Hematopoietic multipotent progenitor cell treated with erythropoietin and hydrocortisone succinate and interleukin-3 and kit ligand, for 15 days (in vitro differentiated cells): ENCODE measurements around the gene KCTD3.

ENCODE experiments used
- DNase-seq: peaks from one replicate; pipeline ENCODE4 v3.0.0-alpha.2; 2015; ENCODE audit warnings: low spot score

The KCTD3 gene

GRCh38 chr1:215557504-215557903 lies 9.6 kb upstream of the KCTD3 start:
- no peak for DNase-seq

GRCh38 chr1:215557992-215558626 lies 9.0 kb upstream of the KCTD3 start:
- no peak for DNase-seq

- peak; percentile 10 for DNase-seq
Measured at GRCh38 chr1:215567491-215568298, 591 bp downstream of the KCTD3 start.

GRCh38 chr1:215568299-215568692 lies 1.2 kb downstream of the KCTD3 start:
- DNase-seq = no peak

- DNase-seq = no peak
Measured at GRCh38 chr1:215569986-215570824, 3.1 kb downstream of the KCTD3 start.

GRCh38 chr1:215581896-215582295 lies 14.8 kb downstream of the KCTD3 start:
- DNase-seq = no peak

- DNase-seq = no peak
Measured at GRCh38 chr1:215583185-215583749, 16.2 kb downstream of the KCTD3 start.

GRCh38 chr1:215584389-215584788 lies 17.3 kb downstream of the KCTD3 start:
- no peak for DNase-seq

- DNase-seq = no peak
Measured at GRCh38 chr1:215589650-215590435, 22.7 kb downstream of the KCTD3 start.

GRCh38 chr1:215590779-215591491 lies 23.8 kb downstream of the KCTD3 start:
- DNase-seq = no peak

GRCh38 chr1:215594640-215595039 lies 27.5 kb downstream of the KCTD3 start:
- DNase-seq = no peak

- DNase-seq = no peak
Measured at GRCh38 chr1:215595231-215595630, 28.1 kb downstream of the KCTD3 start.

- DNase-seq = no peak
Measured at GRCh38 chr1:215597961-215598360, 30.9 kb downstream of the KCTD3 start.

- no peak for DNase-seq
Measured at GRCh38 chr1:215599418-215600074, 32.4 kb downstream of the KCTD3 start.

GRCh38 chr1:215600258-215600792 lies 33.2 kb downstream of the KCTD3 start:
- DNase-seq = no peak

GRCh38 chr1:215600867-215601266 lies 33.8 kb downstream of the KCTD3 start:
- no peak for DNase-seq

GRCh38 chr1:215601276-215601675 lies 34.2 kb downstream of the KCTD3 start:
- DNase-seq = no peak

- no peak for DNase-seq
Measured at GRCh38 chr1:215603319-215603718, 36.2 kb downstream of the KCTD3 start.

GRCh38 chr1:215605011-215605621 lies 38.0 kb downstream of the KCTD3 start:
- DNase-seq = no peak

GRCh38 chr1:215606036-215606435 lies 38.9 kb downstream of the KCTD3 start:
- no peak for DNase-seq
